Islet of Langerhans (tissue), 1 donor: ENCODE results near the gene GLT8D1.

Experiments used
- FAIRE-seq: peaks from one replicate; lab custom pipeline; 2011; peaks lifted over from hg19 to GRCh38; lab: Jason Lieb, UNC

The GLT8D1 gene

GRCh38 chr3:52712291-52713212 is 7.0 kb upstream of the GLT8D1 start:
- FAIRE-seq = no peak

- no peak for FAIRE-seq
These were observed 4.9 kb upstream of the GLT8D1 start for GRCh38 chr3:52710512-52710911.

- no peak for FAIRE-seq
These were observed 2.0 kb upstream of the GLT8D1 start for GRCh38 chr3:52707585-52707984.

- no peak for FAIRE-seq
These were observed 228 bp downstream of the GLT8D1 start for GRCh38 chr3:52705438-52705687.

- no peak for FAIRE-seq
These were observed 767 bp downstream of the GLT8D1 start for GRCh38 chr3:52704611-52705437.

GRCh38 chr3:52703341-52703740 is 2.2 kb downstream of the GLT8D1 start:
- FAIRE-seq = no peak

GRCh38 chr3:52697632-52697965 is 8.0 kb downstream of the GLT8D1 start:
- no peak for FAIRE-seq

- no peak for FAIRE-seq
These were observed 8.6 kb downstream of the GLT8D1 start for GRCh38 chr3:52696830-52697631.

- FAIRE-seq = no peak
These were observed 9.6 kb downstream of the GLT8D1 start for GRCh38 chr3:52695798-52696671.

GRCh38 chr3:52694528-52695189 is 10.9 kb downstream of the GLT8D1 start:
- no peak for FAIRE-seq

GRCh38 chr3:52693071-52693470 is 12.5 kb downstream of the GLT8D1 start:
- FAIRE-seq = no peak

GRCh38 chr3:52690560-52690959 is 15.0 kb downstream of the GLT8D1 start:
- FAIRE-seq = no peak

GRCh38 chr3:52689151-52689550 is 16.4 kb downstream of the GLT8D1 start:
- FAIRE-seq = no peak

GRCh38 chr3:52688266-52688665 is 17.3 kb downstream of the GLT8D1 start:
- no peak for FAIRE-seq

- no peak for FAIRE-seq
These were observed 19.6 kb downstream of the GLT8D1 start, which contains the start of the genes GNL3 and PBRM1 for GRCh38 chr3:52685709-52686691. Gene GNL3, plus strand, starts transcription at chr3:52686032. Its CDS starts 61 bp downstream, at chr3:52686093. Gene PBRM1, minus strand, starts transcription at chr3:52685913.

GRCh38 chr3:52685285-52685708 is 20.3 kb downstream of the GLT8D1 start:
- FAIRE-seq = no peak

- FAIRE-seq = no peak
These were observed 21.4 kb downstream of the GLT8D1 start for GRCh38 chr3:52684184-52684583.

GRCh38 chr3:52683611-52684010 is 22.0 kb downstream of the GLT8D1 start:
- FAIRE-seq = no peak

- no peak for FAIRE-seq
These were observed 23.6 kb downstream of the GLT8D1 start for GRCh38 chr3:52682016-52682415.

- FAIRE-seq = no peak
These were observed 24.0 kb downstream of the GLT8D1 start for GRCh38 chr3:52681596-52681995.
